HepG2 (cell line): ENCODE measurements around the gene SLF1. TPM values are rescaled to one million over a fixed set of nuclear protein-coding genes. Genes with fewer than 3 reads are reported as not detected.
A peak's percentile ranks its signal among the peaks of the same experiment; 100 is the strongest.

Experiments
- HIVEP1 ChIP-seq: sonication (generic); formaldehyde crosslinking; IDR thresholded peaks from 2 replicates; pipeline ENCODE4 v1.4.0; 2020; ENCODE audit warnings: mild to moderate bottlenecking, missing genetic modification reagents
- MYPOP ChIP-seq: sonication (generic); formaldehyde crosslinking; IDR thresholded peaks from 2 replicates; pipeline ENCODE4 v1.8.1; 2023; ENCODE audit warnings: mild to moderate bottlenecking, moderate library complexity, missing genetic modification reagents
- NAIF1 ChIP-seq: sonication (generic); formaldehyde crosslinking; IDR thresholded peaks from 2 replicates; pipeline ENCODE4 v1.5.0; 2020; ENCODE audit warnings: mild to moderate bottlenecking, missing genetic modification reagents, borderline replicate concordance
- NFKB2 ChIP-seq: sonication (generic); formaldehyde crosslinking; IDR thresholded peaks from 2 replicates; pipeline ENCODE4 v1.4.0; 2020; ENCODE audit warnings: missing genetic modification reagents, borderline replicate concordance
- NFYB ChIP-seq: sonication (generic); formaldehyde crosslinking; IDR thresholded peaks from 2 replicates; pipeline ENCODE4 v1.4.0; 2020; ENCODE audit warnings: missing genetic modification reagents
- NR1H2 ChIP-seq: sonication (generic); formaldehyde crosslinking; IDR thresholded peaks from 2 replicates; pipeline ENCODE4 v1.8.1; 2022; ENCODE audit warnings: low read depth, missing genetic modification reagents, borderline replicate concordance
- RXRB ChIP-seq: IDR thresholded peaks from 2 replicates; pipeline ENCODE4 v1.6.1; 2016; ENCODE audit warnings: borderline replicate concordance, missing genetic modification reagents, missing compliant biosample characterization
- ZHX2 ChIP-seq, 2 experiments: sonication (generic) in 1 of 2; formaldehyde crosslinking in 1 of 2; IDR thresholded peaks; 2 replicates each; pipeline versions ENCODE4 v1.6.1 to v1.9.0; 2014 to 2022; ENCODE audit warnings: antibody characterized with exemption in 1 of 2, borderline replicate concordance in 1 of 2, inconsistent platforms in 1 of 2, low read depth in 1 of 2, missing genetic modification reagents in 1 of 2
- ZIK1 ChIP-seq: sonication (generic); formaldehyde crosslinking; IDR thresholded peaks from 2 replicates; pipeline ENCODE4 v1.5.0; 2020; ENCODE audit warnings: mild to moderate bottlenecking, low read depth, missing genetic modification reagents, borderline replicate concordance
- ZNF274 ChIP-seq: sonication (generic); formaldehyde crosslinking; IDR thresholded peaks from 2 replicates; pipeline ENCODE4 v1.5.1; 2020; ENCODE audit warnings: mild to moderate bottlenecking, missing genetic modification reagents
- ZNF432 ChIP-seq: sonication (generic); formaldehyde crosslinking; IDR thresholded peaks from 2 replicates; pipeline ENCODE4 v1.5.0; 2020; ENCODE audit warnings: missing genetic modification reagents, mild to moderate bottlenecking, borderline replicate concordance
- ZNF556 ChIP-seq: sonication (generic); formaldehyde crosslinking; IDR thresholded peaks from 2 replicates; pipeline ENCODE4 v1.4.0; 2020; ENCODE audit warnings: mild to moderate bottlenecking, missing genetic modification reagents, borderline replicate concordance
- ZNF766 ChIP-seq: sonication (generic); formaldehyde crosslinking; IDR thresholded peaks from 2 replicates; pipeline ENCODE4 v1.5.0; 2020; ENCODE audit warnings: missing genetic modification reagents, borderline replicate concordance
- polyA plus RNA-seq, 8 experiments: library from polyadenylated mRNA; depleted of rRNA in 3 of 8; stranded (reverse) in 7 of 8; unstranded in 1 of 8; fragments of >200 nt; fragmentation: Illumina TruSeq in 4 of 8; extraction: Trizol in 4 of 8; gene quantifications; 2 replicates each; pipeline versions ENCODE4 v1.2.1 to v1.2.3, GENCODE V29; 2011 to 2016; ENCODE audit warnings: low read depth in 4 of 8, missing spikeins in 1 of 8, mixed read lengths in 1 of 8; ENCODE audit not compliant: insufficient read depth in 1 of 8
- total RNA-seq, 5 experiments: library from RNA; depleted of rRNA; stranded (reverse); fragments of >200 nt; fragmentation: Illumina TruSeq; extraction: Trizol; gene quantifications; 2 replicates each; pipeline ENCODE4 v1.2.3, GENCODE V29; 2016; ENCODE audit warnings: low read depth in 1 of 5
- TF ChIP-seq, protein P1 (sequence below): sonication (generic); formaldehyde crosslinking; IDR thresholded peaks from 2 replicates; pipeline ENCODE4 v1.4.0; 2020; ENCODE audit warnings: missing genetic modification reagents

Gene SLF1
- total and polyA plus RNA-seq, 2 of the 13 experiments (the other 11 are each of a cell fraction or from before 2014, with no cell fraction given) = 2.1 to 9.1 TPM

DNA sequence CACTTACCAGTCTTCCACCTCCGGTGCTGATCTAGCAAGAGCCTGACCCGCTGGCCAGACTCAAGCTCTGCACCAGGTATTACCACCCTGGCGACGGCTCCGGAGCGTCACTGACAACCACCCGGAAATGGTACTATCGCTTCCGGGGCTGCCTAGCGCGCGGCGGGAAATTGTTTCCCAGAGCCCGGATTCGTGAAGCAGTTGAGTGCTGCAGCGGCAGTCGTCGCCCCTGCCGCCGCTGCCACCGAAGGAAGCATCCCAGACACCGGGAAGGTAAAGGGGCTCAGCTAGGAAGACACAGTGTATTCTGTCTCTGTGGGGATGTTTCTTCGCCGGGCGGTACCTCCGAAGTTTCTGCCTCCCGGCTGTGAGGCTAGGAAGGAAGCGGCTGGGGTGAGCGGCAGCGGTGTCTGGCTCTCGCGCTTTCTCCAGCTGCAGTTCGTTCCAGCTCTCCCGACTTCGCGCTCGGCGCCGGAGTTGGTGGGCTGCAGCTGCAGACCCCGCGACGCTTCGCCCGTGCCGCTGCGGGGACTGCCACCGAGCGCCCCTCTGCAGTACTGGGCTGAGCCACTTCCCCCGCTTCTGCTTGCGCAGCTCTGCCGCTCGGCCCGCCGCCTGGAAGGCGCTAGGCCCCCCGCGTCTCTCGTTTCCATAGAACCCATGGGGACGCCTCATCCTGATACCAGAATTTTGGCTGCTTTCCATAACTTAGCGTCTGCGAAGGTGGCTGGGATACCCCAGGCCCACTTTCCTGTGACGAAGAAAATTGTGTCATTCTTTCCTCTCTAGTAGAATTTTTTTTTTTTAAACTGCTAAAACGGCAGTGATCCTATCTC, at the start of gene SLF1, which contains the start of gene KIAA0825 (continued):
- TF ChIP-seq, protein P1, sequence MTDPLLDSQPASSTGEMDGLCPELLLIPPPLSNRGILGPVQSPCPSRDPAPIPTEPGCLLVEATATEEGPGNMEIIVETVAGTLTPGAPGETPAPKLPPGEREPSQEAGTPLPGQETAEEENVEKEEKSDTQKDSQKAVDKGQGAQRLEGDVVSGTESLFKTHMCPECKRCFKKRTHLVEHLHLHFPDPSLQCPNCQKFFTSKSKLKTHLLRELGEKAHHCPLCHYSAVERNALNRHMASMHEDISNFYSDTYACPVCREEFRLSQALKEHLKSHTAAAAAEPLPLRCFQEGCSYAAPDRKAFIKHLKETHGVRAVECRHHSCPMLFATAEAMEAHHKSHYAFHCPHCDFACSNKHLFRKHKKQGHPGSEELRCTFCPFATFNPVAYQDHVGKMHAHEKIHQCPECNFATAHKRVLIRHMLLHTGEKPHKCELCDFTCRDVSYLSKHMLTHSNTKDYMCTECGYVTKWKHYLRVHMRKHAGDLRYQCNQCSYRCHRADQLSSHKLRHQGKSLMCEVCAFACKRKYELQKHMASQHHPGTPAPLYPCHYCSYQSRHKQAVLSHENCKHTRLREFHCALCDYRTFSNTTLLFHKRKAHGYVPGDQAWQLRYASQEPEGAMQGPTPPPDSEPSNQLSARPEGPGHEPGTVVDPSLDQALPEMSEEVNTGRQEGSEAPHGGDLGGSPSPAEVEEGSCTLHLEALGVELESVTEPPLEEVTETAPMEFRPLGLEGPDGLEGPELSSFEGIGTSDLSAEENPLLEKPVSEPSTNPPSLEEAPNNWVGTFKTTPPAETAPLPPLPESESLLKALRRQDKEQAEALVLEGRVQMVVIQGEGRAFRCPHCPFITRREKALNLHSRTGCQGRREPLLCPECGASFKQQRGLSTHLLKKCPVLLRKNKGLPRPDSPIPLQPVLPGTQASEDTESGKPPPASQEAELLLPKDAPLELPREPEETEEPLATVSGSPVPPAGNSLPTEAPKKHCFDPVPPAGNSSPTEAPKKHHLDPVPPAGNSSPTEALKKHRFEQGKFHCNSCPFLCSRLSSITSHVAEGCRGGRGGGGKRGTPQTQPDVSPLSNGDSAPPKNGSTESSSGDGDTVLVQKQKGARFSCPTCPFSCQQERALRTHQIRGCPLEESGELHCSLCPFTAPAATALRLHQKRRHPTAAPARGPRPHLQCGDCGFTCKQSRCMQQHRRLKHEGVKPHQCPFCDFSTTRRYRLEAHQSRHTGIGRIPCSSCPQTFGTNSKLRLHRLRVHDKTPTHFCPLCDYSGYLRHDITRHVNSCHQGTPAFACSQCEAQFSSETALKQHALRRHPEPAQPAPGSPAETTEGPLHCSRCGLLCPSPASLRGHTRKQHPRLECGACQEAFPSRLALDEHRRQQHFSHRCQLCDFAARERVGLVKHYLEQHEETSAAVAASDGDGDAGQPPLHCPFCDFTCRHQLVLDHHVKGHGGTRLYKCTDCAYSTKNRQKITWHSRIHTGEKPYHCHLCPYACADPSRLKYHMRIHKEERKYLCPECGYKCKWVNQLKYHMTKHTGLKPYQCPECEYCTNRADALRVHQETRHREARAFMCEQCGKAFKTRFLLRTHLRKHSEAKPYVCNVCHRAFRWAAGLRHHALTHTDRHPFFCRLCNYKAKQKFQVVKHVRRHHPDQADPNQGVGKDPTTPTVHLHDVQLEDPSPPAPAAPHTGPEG (CRISPR knock-in tag) = peak; percentile 64; the same call in 1 of the 2 replicates
- 0 out of 2 replicates have a peak, but pooled peaks have one; percentile 24 for TF ChIP-seq RXRB (CRISPR knock-in tag)
- TF ChIP-seq ZNF766 = no peak
- TF ChIP-seq NFYB (CRISPR knock-in tag) = no peak
- peak; percentile 51; the same call in 1 of the 2 replicates for TF ChIP-seq NFKB2 (CRISPR knock-in tag)
- peak; percentile 24; the same call in 1 of the 2 replicates for TF ChIP-seq NR1H2 (CRISPR knock-in tag)
- peak; percentile 24; the same call in 1 of the 2 replicates for TF ChIP-seq ZHX2 (IDR thresholded peaks at IDR 0.05; ENCODE audit: low read depth)
- no peak for TF ChIP-seq ZHX2 (CRISPR knock-in tag; IDR thresholded peaks at IDR 0.05; ENCODE audit: borderline replicate concordance)
- no peak for TF ChIP-seq HIVEP1 (CRISPR knock-in tag)
- no peak for TF ChIP-seq ZNF432 (CRISPR knock-in tag)
- TF ChIP-seq ZIK1 (CRISPR knock-in tag) = peak; percentile 75; the same call in 1 of the 2 replicates
- peak; percentile 37; the same call in 1 of the 2 replicates for TF ChIP-seq ZNF274 (CRISPR knock-in tag)
- TF ChIP-seq MYPOP (CRISPR knock-in tag) = peak; percentile 89
- TF ChIP-seq NAIF1 (CRISPR knock-in tag) = no peak
- peak; percentile 68; the same call in 1 of the 2 replicates for TF ChIP-seq ZNF556
